ENCODE results near the gene TFF3. TPM values are rescaled to one million over a fixed set of nuclear protein-coding genes. Genes with fewer than 3 reads are reported as not detected.

Gene TFF3
- total RNA-seq, 1 donor, result not detected

DNA sequence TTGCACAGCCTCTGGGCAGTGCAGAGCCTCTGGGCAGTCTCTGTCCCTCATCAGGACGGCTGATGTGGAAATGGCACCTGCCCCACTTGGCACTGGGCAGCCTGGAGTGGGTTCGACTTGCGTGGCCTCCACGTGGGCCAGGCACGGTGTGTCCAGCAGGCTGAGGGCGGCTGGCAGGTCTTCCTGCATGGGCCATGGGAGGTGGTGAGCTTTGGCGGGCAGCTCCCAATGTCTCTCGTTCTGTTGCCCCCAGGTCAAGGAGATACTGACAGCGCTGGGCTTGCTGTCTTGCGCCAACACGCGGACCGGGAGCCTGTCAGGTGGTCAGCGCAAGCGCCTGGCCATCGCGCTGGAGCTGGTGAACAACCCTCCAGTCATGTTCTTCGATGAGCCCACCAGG lies 33.2 kb downstream of the TFF3 start:
- Histone ChIP-seq H3K4me1 (ENCODE audit: insufficient read depth, low read length) (no peaks in the 10 kb centered on the region), H3K27me3 (ENCODE audit: insufficient read depth, low read length) (no peaks in the 10 kb centered on the region), H3K9me3 (ENCODE audit: low read depth, low read length) (no peaks in the 10 kb centered on the region), H3K4me3 (ENCODE audit: low read length) (no peak overlapping the region)

DNA sequence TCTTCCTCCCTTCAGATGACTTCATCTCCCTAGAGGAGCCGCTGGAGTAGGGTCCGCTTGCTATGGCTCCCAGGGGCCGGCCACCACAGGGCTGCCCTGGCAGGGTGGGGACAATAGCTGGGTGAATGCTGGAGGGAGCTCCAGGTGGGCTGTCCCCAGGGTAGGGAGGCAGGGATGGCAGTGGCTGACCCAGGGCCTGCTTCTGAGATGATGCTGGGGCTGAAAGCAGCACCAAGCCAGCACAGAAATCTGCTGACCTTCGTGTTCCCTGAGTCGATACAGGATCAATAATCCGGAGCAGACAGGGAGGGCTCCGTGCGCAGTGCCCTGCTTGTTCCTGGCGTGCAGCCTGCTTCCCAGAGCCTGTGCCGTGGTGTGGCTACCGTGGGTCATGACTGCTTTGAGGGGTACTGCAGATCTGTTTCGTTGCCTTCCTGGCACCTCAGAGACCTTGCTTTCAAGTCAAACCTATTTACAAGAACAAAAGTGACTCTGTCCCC lies 34.0 kb downstream of the TFF3 start:
- Histone ChIP-seq H3K4me1 (ENCODE audit: insufficient read depth, low read length) (no peaks in the 10 kb centered on the region), H3K27me3 (ENCODE audit: insufficient read depth, low read length) (no peaks in the 10 kb centered on the region), H3K9me3 (ENCODE audit: low read depth, low read length) (no peaks in the 10 kb centered on the region), H3K4me3 (ENCODE audit: low read length) (no peak overlapping the region)

DNA sequence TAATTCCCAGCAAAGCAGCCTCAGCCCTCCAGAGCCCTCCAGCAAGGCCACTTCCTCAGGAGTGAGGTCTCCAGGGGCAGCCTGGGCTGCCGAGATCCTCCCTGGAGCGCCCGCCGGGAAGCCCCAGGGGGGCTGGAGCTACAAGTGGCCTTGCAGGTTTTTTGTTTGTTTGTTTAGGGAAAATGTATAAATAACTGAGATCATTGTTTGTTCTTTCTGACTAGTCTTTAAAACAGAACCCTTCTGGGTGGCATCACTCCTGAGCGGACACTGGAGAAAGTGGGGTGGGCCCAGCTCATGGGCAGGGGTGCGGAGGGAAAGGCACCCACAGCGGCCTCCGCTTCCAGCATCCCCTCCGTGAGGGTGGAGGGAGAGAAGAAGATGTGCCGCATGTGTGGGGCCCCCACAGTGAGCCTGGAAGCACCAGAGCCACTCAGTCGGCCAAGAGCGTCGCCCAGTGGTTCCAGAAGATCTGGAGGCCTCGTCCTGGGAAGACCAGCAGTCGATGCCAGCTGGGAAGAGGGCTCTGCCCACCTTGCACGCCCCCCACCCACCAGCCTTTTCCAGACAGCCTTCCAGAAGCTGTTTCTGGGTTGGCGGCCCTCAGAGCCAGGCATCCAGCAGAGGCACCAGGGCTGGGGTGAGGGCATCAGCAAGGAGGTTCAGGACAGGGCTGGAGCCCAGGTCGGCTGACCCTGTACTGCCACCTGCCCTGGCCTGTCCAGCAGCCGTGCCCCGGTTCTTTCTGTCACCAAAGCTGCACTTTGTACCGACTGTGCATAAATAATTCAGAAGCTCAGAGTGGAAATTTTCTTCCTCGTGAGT lies 34.6 kb downstream of the TFF3 start:
- Histone ChIP-seq H3K4me3 (ENCODE audit: low read length) (no peak overlapping the region), H3K4me1 (ENCODE audit: insufficient read depth, low read length) (no peaks in the 10 kb centered on the region), H3K9me3 (ENCODE audit: low read depth, low read length) (no peaks in the 10 kb centered on the region), H3K27me3 (ENCODE audit: insufficient read depth, low read length) (no peaks in the 10 kb centered on the region)

DNA sequence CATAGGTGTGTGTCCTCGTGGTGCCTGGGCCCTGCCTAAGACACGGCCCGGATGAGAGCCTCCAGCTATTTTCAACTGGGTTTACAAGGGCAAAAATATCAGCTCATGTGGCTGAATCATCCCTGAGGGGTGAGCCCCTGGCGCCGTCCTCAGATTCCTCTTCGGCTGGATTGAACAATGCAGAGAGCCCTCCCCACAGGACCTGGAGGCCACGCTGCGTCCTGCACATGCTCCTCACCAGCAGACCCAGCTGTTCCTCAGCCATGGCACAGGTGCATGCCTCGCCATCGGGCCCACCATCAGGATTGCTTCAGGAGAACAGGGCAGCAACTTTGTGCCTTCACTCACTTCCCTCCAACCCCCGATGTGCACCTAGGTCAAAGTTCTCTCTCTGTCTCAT lies 35.3 kb downstream of the TFF3 start:
- no peaks in the 10 kb centered on the region for H3K9me3 ChIP-seq (ENCODE audit: low read depth, low read length)
- H3K4me3 ChIP-seq (ENCODE audit: low read length), result no peak overlapping the region
- no peaks in the 10 kb centered on the region for H3K27me3 ChIP-seq (ENCODE audit: insufficient read depth, low read length)
- H3K4me1 ChIP-seq (ENCODE audit: insufficient read depth, low read length), result no peaks in the 10 kb centered on the region

DNA sequence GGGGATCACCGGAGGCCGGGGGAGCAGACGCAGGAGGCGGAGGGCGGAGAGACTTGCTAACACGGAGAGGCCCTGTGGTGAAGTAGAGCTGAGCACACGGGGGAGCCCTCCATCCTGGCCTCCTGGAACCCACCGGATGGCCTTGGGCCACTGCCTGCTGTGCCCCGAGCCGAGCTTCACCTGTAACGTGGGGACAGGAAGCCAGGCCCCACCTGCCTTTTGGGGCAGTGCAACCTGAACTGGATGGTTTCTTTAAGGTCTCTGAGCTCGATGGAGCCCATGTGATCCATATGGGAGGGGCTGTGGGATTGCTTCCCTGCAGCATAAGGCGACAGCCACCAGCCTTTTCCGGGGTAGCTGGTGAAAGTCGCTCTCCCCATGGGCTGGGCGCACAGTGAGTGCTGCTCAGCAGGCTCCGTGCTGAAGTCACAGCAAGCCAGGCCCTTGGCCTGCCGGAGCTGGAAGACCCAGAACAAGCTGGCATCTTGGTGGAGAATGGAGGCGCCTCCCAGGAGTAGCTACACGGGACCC lies 35.8 kb downstream of the TFF3 start:
- no peak overlapping the region for H3K4me3 ChIP-seq (ENCODE audit: low read length)
- no peaks in the 10 kb centered on the region for H3K27me3 ChIP-seq (ENCODE audit: insufficient read depth, low read length)
- no peaks in the 10 kb centered on the region for H3K4me1 ChIP-seq (ENCODE audit: insufficient read depth, low read length)
- no peaks in the 10 kb centered on the region for H3K9me3 ChIP-seq (ENCODE audit: low read depth, low read length)

DNA sequence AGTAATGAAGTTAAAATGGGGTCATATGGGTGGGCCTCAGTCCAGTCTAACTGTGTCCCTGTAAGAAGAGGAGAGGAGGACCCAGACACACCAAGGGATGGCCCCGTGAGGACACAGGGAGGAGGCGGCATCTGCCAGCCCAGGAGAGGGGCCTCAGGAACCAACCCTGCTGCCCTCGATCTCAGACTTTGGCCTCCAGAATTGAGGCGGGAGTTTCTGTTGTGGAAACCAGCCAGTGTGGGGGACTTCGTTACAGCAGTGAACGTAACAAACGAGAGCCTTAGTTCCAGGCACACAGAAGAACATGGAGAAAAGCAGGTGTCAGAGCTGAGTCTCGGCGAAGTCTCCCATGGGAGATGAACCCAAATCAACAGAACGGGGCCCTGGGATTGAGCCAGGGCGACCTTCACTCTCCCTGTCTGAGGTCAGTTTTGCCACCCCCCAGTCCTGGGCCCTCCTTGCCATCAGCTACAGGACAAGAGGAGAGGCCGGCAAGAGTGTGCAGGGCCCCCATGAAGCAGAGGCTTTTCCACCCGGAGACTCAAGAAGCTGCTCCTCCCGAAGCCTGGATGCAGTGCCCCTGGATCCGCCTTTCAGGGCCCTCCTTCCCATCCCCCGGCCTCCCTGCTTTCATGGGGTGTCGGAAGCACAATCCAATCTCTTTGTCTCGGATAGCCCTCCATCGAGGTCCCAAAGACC lies 36.6 kb downstream of the TFF3 start:
- Histone ChIP-seq H3K4me1 (ENCODE audit: insufficient read depth, low read length) (no peaks in the 10 kb centered on the region), H3K9me3 (ENCODE audit: low read depth, low read length) (no peaks in the 10 kb centered on the region), H3K4me3 (ENCODE audit: low read length) (no peak overlapping the region), H3K27me3 (ENCODE audit: insufficient read depth, low read length) (no peaks in the 10 kb centered on the region)

DNA sequence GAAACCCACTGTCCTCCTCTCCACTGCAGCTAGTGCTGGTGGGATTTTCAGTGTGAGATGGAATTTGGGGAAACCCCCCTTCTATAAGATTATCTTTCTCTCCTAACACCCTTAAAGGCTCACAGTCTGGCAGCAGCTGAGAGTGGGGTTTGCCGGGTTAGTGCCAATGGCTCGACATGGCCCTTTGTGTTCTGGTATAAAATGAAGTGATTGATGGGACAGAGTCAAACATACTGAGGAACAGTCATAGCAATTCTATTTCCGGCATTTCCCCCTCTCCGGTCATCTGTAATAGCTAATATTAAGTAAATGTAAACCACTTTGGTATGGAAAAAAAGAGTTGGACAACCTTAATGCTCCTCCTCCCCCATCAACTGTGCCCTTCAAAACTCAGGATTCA lies 37.6 kb downstream of the TFF3 start:
- Histone ChIP-seq H3K4me1 (ENCODE audit: insufficient read depth, low read length) (no peaks in the 10 kb centered on the region), H3K9me3 (ENCODE audit: low read depth, low read length) (no peaks in the 10 kb centered on the region), H3K4me3 (ENCODE audit: low read length) (no peak overlapping the region), H3K27me3 (ENCODE audit: insufficient read depth, low read length) (no peaks in the 10 kb centered on the region)

DNA sequence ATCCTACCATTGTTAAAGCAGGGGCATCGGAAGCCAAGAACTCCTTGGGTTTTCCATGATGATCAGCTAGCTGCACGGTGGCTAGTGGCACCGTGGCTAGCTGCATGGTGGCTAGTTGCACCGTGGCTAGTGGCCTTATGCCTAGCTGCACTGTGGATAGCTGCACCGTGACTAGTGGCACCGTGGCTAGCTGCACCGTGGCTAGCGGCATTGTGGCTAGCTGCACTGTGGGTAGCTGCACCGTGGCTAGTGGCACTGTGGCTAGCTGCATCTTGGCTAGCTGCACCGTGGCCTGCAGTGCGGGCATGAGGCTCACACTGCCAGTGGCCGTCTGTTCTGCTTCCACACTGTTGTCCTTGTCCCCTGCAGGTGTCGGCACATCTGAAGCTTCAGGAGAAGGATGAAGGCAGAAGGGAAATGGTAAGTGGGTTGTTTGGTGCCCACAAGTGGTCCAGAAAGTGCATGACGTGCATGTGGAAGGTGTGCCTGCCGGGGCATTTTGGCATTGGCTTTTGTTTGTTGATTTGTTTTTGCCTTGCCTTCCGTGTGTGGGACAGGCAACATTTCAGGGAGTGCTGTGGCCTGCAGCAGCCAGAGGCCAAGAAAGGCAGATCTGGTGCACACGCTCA lies 38.6 kb downstream of the TFF3 start:
- Histone ChIP-seq H3K4me1 (ENCODE audit: insufficient read depth, low read length) (no peaks in the 10 kb centered on the region), H3K4me3 (ENCODE audit: low read length) (no peak overlapping the region), H3K9me3 (ENCODE audit: low read depth, low read length) (no peaks in the 10 kb centered on the region), H3K27me3 (ENCODE audit: insufficient read depth, low read length) (no peaks in the 10 kb centered on the region)

DNA sequence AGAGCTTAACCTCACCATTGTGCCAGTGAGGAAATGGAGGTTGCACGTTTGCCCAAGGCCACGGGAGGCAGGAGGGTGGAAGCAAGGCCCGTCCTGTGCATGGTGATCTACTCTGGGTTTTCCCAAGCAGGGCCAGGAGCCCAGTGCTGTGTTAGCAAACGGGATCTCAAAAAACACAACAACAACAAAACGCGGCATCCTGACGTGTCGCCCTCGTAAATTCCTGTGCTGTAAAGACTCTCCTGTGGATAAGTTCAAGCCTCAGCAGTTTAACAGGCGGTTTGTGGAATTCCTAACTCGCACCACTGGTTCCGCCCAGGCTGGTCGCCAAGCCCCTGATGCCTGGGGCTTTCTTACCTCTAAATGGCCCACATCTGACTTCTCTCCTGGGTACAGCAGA lies 39.1 kb downstream of the TFF3 start:
- Histone ChIP-seq H3K4me3 (ENCODE audit: low read length) (no peak overlapping the region), H3K27me3 (ENCODE audit: insufficient read depth, low read length) (no peaks in the 10 kb centered on the region), H3K4me1 (ENCODE audit: insufficient read depth, low read length) (no peaks in the 10 kb centered on the region), H3K9me3 (ENCODE audit: low read depth, low read length) (no peaks in the 10 kb centered on the region)

DNA sequence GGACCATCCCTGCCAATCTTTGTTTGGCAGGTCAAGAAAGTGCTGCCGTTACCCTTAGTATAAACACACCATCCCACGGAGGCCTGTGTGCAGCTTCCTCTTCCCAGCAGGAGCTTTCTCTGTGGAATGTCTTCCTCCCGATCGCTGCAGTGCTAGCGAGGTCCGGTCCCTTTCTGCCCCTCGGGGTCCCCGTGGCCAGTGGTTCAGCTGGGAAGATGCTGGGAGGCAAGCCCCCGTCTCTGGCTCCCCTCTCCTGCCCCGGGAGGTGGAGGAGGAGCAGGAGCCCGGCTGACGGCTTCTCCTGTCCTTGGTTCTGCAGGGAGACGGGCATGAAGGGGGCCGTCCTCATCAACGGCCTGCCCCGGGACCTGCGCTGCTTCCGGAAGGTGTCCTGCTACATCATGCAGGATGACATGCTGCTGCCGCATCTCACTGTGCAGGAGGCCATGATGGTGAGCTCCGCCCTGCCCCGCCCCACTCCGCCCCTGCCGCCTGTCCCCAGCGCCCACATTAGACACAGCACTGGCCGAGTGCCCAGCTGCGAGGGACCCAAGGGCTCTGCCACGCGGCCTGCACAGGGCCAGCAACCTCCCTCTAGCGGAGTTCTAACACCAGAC lies 42.1 kb downstream of the TFF3 start:
- peaks cover 17% of the 10 kb centered on the region for H3K4me1 ChIP-seq (ENCODE audit: insufficient read depth, low read length)
- H3K9me3 ChIP-seq (ENCODE audit: low read depth, low read length), result no peaks in the 10 kb centered on the region
- H3K27me3 ChIP-seq (ENCODE audit: insufficient read depth, low read length), result no peaks in the 10 kb centered on the region
- no peak overlapping the region for H3K4me3 ChIP-seq (ENCODE audit: low read length)

DNA sequence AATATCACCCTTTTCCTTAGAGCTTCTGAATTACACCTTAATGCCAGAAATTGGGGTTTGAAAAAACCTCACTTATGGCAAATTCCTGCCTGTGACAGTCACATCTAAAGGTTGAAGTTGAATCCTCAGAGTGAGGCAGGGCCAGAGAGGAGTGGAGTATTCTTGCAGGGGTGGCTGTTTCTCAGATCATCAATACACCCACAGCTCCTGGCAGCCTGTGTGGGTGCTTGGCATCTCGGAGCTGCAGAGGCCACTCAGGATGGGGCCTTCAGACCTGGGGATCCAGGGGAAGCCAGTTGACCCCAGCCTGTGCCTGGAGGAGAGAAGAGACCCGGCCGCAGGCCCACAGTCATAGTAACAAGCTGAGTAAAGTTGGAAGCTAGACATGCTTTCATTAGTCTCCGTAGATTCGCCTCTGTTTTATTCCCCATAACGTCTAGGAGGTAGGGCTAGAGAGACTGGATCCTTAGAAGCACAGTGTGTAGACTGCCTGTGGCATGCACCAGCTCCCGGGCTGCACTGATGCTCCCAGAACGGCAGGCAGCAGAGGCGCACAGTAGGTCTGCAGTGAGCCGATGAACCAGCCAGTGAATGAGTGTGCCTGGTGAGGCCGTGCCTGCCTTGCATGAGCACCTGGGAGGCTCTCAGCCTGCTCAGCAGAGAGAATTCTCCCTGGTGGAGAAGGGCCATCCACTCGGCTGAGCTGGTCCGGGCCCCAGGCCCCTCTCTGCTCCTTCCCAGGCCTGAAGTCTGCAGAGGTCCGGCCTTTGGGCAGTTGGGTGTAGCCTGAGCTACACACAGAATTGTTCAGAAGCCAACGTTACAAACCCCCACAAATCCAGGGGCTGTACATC lies 42.9 kb downstream of the TFF3 start:
- Histone ChIP-seq H3K4me1 (ENCODE audit: insufficient read depth, low read length) (peaks cover 24% of the 10 kb centered on the region), H3K27me3 (ENCODE audit: insufficient read depth, low read length) (no peaks in the 10 kb centered on the region), H3K9me3 (ENCODE audit: low read depth, low read length) (no peaks in the 10 kb centered on the region), H3K4me3 (ENCODE audit: low read length) (no peak overlapping the region)

DNA sequence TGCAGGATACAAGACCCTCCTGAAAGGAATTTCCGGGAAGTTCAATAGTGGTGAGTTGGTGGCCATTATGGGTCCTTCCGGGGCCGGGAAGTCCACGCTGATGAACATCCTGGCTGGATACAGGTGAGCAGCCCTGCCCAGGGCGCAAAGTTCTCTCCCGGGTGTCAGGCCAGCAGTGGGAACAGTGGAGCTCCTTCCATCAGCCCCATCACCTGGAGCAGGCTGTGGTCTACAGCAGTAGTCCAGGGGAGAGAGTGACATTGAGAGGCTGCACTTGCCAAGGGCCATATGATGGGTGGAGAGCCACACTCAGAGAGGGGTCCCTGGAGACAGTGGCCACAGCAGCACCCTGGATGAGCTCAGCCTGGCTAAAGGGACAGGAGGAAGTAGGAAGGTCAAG lies 44.1 kb downstream of the TFF3 start:
- peaks cover 31% of the 10 kb centered on the region for H3K4me1 ChIP-seq (ENCODE audit: insufficient read depth, low read length)
- H3K27me3 ChIP-seq (ENCODE audit: insufficient read depth, low read length), result no peaks in the 10 kb centered on the region
- H3K4me3 ChIP-seq (ENCODE audit: low read length), result no peak overlapping the region
- H3K9me3 ChIP-seq (ENCODE audit: low read depth, low read length), result no peaks in the 10 kb centered on the region

DNA sequence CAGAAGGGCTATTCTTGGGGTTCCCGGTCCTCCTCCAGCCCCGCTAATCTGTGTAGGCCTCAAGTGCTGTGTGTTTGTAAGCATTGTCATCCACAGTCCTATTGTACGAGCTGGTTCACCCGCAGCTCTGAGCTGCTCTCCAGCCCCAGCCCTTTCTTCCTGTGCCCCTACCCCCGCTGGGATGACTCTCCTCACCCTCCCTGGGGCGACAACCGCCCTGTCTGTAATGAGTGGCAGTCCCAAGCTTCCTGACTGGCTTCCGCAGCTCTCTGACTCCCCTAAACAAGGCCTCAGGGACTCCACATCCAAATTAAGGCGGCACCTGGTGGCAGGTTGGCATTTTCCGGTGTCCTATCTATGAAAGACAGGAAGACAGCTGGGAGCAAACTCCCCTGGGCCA lies 45.8 kb downstream of the TFF3 start:
- H3K4me1 ChIP-seq (ENCODE audit: insufficient read depth, low read length), result peaks cover 31% of the 10 kb centered on the region
- H3K4me3 ChIP-seq (ENCODE audit: low read length), result no peak overlapping the region
- no peaks in the 10 kb centered on the region for H3K9me3 ChIP-seq (ENCODE audit: low read depth, low read length)
- H3K27me3 ChIP-seq (ENCODE audit: insufficient read depth, low read length), result no peaks in the 10 kb centered on the region

DNA sequence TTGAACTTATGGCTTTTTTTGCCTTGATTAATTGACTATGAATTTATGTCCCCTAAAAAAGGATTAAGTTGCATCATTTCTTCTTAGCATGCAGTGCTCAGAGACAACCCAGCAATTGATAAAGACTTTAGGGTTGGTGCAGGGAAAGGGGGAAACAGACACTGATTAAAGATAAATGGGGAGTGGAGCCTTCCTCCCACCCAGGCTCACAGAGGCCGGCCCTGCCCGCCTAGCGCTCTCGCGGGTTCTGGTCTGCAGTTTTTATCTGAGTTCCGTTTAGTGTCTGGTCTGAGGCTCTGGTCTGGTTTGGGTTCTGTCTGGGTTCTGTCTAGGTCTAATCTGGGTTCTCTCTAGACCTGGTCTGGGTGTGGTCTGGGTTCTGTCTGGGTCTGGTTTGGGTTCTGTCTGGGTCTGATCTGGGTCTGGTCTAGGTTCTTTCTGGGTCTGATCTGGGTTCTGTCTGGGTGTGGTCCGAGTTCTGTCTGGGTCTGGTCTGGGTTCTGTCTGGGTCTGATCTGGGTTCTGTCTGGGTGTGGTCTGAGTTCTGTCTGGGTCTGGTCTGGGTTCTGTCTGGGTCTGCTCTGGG lies 48.1 kb downstream of the TFF3 start:
- no peak overlapping the region for H3K4me3 ChIP-seq (ENCODE audit: low read length)
- no peaks in the 10 kb centered on the region for H3K9me3 ChIP-seq (ENCODE audit: low read depth, low read length)
- no peaks in the 10 kb centered on the region for H3K27me3 ChIP-seq (ENCODE audit: insufficient read depth, low read length)
- peaks cover 52% of the 10 kb centered on the region for H3K4me1 ChIP-seq (ENCODE audit: insufficient read depth, low read length)

Data from mononuclear cell (primary cell).